Endodermal cell (in vitro differentiated cells): ENCODE measurements around the gene ATP5PD. TPM values are rescaled to one million over a fixed set of nuclear protein-coding genes. Genes with fewer than 3 reads are reported as not detected.

Experiments used
- DNase-seq: peaks from one replicate; pipeline ENCODE4 v3.0.0-alpha.2; 2017
- H3K27ac ChIP-seq: 2 replicates; pipeline ENCODE4 v1.5.1; 2013; ENCODE audit warnings: mild to moderate bottlenecking, low read depth, low read length, moderate library complexity
- H3K27me3 ChIP-seq: 2 replicates; pipeline ENCODE4 v1.6.1; 2013; ENCODE audit warnings: mild to moderate bottlenecking, low read length, moderate library complexity; ENCODE audit not compliant: insufficient read depth, control insufficient read depth, poor library complexity, severe bottlenecking
- H3K36me3 ChIP-seq: 2 replicates; pipeline ENCODE4 v1.7.0; 2013; ENCODE audit warnings: mild to moderate bottlenecking, low read length, moderate library complexity; ENCODE audit not compliant: control insufficient read depth, insufficient read depth
- H3K4me1 ChIP-seq: one replicate; pipeline ENCODE4 v1.7.0; 2013; ENCODE audit warnings: low read length; ENCODE audit not compliant: control insufficient read depth, insufficient read depth
- H3K4me3 ChIP-seq: 2 replicates; pipeline ENCODE4 v1.5.1; 2013; ENCODE audit warnings: mild to moderate bottlenecking, low read length, moderate library complexity
- H3K9ac ChIP-seq: 2 replicates; pipeline ENCODE4 v1.6.1; 2013; ENCODE audit warnings: mild to moderate bottlenecking, low read length, moderate library complexity; ENCODE audit not compliant: poor library complexity, severe bottlenecking; ENCODE audit errors: extremely low read depth
- H3K9me3 ChIP-seq: 2 replicates; pipeline ENCODE4 v1.6.1; 2013; ENCODE audit warnings: mild to moderate bottlenecking, low read length, moderate library complexity; ENCODE audit not compliant: control insufficient read depth
- H3K27ac Mint-ChIP-seq: 2 replicates; pipeline ENCODE4 v1.8.0; 2020; ENCODE audit warnings: mixed read lengths
- H3K27me3 Mint-ChIP-seq: 2 replicates; pipeline ENCODE4 v1.8.0; 2021; ENCODE audit warnings: mild to moderate bottlenecking, mixed read lengths; ENCODE audit not compliant: insufficient read depth
- H3K36me3 Mint-ChIP-seq: 2 replicates; pipeline ENCODE4 v1.8.0; 2020; ENCODE audit warnings: low read depth, mixed read lengths
- H3K4me1 Mint-ChIP-seq: 2 replicates; pipeline ENCODE4 v1.8.0; 2020; ENCODE audit warnings: mixed read lengths
- H3K4me3 Mint-ChIP-seq: 2 replicates; pipeline ENCODE4 v1.8.0; 2020; ENCODE audit warnings: mild to moderate bottlenecking, moderate library complexity, mixed read lengths
- H3K9me3 Mint-ChIP-seq: 2 replicates; pipeline ENCODE4 v1.8.0; 2020; ENCODE audit warnings: mild to moderate bottlenecking, mixed read lengths
- whole genome bisulfite sequencing, 2 experiments: methylation state at CpG; one replicate each; pipeline versions ENCODE4 v1.1.5 to v1.1.7; 2013; ENCODE audit warnings: missing lambda C conversion rate in 2 of 2, mixed read lengths in 1 of 2; ENCODE audit not compliant: insufficient coverage in 1 of 2, insufficient read length in 1 of 2; 5-methylcytosine and 5-hydroxymethylcytosine counted together
- total RNA-seq, 2 donors: library from RNA; stranded (reverse); fragmentation: NEBNext Ultra II Directional in 1 of 2; extraction: Animal tissue kit (Norgen Biotek cat#: 25700) in 1 of 2; gene quantifications; 2 replicates in 1 of 2; 3 replicates in 1 of 2; pipeline ENCODE4 v1.2.1, GENCODE V29; 2021
- TF ChIP-seq, protein P1 (sequence below): fragments of 200-600 bp; sonication (generic); conservative IDR thresholded peaks from 2 replicates; pipeline ENCODE4 v1.5.0; 2021; ENCODE audit warnings: antibody characterized with exemption, mild to moderate bottlenecking

The ATP5PD gene
- total RNA-seq, 2 donors from 2014 or later: 244 to 295 TPM

DNA sequence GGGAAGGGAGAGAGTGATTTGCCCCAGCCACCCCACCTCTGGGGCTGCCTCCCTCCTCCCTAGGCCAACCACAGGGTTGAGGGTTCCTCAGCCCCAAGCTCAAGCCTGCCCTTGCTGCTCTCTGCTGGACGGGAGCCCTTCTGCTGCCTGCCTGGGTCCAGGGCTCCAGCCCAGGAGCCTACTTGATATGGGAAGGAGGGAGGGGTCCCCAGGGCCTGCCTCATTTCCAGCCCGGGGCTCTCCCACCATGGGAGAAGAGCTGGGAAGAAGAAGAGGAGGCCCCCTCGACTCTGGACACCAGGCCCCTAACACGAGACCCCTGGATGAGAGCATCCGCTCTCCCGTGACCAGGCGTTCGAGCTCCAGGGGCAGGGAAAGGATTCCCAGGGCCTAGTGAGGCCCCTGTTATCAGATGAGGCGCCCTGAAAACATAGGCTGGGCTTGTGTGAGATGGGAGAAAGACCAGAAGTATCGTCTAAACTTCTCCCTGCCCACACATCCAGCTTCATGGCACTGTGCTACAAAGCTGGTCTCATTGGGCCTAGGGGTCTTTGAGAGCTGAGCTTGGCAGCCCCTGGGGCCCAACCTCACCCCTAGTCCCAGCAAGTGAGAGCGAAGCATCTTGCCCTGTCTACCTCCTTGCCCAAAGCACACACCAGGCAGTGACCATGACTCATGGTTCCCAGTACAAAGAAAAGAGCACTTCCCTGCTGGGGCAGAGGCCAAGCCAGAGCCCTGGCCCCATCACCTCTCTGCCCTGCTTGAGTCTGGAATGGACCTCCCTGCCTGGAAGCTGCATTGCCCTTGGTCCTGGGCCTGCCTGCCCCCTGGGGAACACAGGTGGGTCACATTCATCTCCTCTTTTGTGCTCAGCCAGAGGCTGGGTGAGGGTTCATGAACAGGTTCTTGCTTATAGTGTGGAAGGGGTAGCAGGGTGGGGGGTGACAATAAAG lies 42.0 kb upstream of the ATP5PD start:
- Mint-ChIP-seq H3K4me1 (peaks cover 50% of the 10 kb centered on the region), H3K9me3 (no peaks in the 10 kb centered on the region), H3K4me3 (peak overlapping the region; percentile 82), H3K27ac (peak overlapping the region; percentile 92), H3K27me3 (no peaks in the 10 kb centered on the region), H3K36me3 (peaks cover 8% of the 10 kb centered on the region)
- peaks cover 6% of the 10 kb centered on the region for H3K4me1 ChIP-seq
- H3K27ac ChIP-seq: no peak overlapping the region
- WGBS, 2 experiments: 75 to 82% methylated on average over 6 to 11 of the region's 11 CpGs
- H3K4me3 ChIP-seq: peak overlapping the region; percentile 89
- TF ChIP-seq, protein P1, sequence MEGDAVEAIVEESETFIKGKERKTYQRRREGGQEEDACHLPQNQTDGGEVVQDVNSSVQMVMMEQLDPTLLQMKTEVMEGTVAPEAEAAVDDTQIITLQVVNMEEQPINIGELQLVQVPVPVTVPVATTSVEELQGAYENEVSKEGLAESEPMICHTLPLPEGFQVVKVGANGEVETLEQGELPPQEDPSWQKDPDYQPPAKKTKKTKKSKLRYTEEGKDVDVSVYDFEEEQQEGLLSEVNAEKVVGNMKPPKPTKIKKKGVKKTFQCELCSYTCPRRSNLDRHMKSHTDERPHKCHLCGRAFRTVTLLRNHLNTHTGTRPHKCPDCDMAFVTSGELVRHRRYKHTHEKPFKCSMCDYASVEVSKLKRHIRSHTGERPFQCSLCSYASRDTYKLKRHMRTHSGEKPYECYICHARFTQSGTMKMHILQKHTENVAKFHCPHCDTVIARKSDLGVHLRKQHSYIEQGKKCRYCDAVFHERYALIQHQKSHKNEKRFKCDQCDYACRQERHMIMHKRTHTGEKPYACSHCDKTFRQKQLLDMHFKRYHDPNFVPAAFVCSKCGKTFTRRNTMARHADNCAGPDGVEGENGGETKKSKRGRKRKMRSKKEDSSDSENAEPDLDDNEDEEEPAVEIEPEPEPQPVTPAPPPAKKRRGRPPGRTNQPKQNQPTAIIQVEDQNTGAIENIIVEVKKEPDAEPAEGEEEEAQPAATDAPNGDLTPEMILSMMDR: no peak
- no peaks in the 10 kb centered on the region for H3K9me3 ChIP-seq
- no peaks in the 10 kb centered on the region for H3K27me3 ChIP-seq
- DNase-seq: peak; percentile 92
- peaks cover 2% of the 10 kb centered on the region for H3K36me3 ChIP-seq
- H3K9ac ChIP-seq: peak overlapping the region; percentile 90

DNA sequence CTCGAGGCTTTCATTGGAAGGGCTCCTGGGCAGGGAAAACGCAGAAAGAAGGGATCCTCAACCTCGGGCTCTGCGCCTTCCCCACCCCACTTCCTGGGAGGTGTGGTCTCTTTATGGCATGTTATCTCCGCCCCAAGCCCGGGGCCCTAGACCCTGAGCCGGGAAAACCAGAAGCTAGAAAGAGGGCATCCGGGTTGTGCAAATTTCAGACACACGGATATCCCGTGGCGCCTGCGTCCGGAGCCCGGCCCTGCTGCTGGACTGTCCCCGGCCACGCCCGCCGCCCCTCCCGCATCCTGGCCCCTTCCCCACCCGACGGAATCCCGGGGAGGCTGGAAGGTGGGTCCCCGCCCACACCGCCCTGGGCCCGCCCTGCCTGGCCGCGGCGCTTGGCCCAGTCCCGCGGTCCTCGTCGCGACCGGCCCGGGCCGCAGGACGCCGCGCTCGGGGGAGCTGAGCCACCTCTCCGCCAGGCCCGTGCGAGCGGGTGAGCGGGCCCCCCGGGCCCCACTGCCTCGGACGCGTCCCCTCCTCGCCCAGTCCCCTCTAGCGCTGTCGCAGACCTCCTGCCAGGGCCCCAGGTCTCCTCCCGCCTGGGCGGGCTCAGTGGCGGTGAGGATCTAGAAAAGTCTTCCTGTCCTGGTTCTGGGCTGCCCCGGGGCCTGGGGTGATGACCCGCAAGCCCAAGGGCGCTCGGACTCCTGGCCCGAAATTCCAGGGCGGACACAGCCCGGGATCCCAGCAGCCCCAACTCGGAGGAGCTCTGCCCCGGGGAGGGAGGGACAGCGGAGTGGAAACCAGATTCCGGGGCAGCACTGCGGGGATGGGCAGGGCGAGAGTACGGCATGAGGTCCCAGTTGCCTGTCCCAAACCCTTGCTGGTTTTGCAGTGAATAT lies 41.0 kb upstream of the ATP5PD start, which contains the start of gene SLC16A5:
TSS of gene SLC16A5 (plus strand) at position 397 of the 896 bp plus-strand sequence. CDS start 5,683 bp downstream, outside the sequence.
- no peaks in the 10 kb centered on the region for H3K36me3 ChIP-seq
- no peaks in the 10 kb centered on the region for H3K27me3 ChIP-seq
- peaks cover 50% of the 10 kb centered on the region for H3K4me1 Mint-ChIP-seq
- H3K4me3 Mint-ChIP-seq: peak within 1 kb of the TSS; percentile 82
- DNase-seq: peak; percentile 100
- no peaks in the 10 kb centered on the region for H3K27me3 Mint-ChIP-seq
- no peaks in the 10 kb centered on the region for H3K9me3 Mint-ChIP-seq
- H3K27ac ChIP-seq: no peak within 1 kb of the TSS
- 3 to 4% methylated on average over 41 to 69 of the region's 69 CpGs for WGBS, 2 experiments
- H3K9ac ChIP-seq: peak within 1 kb of the TSS; percentile 90
- TF ChIP-seq, protein P1: no peak
- peak within 1 kb of the TSS; percentile 92 for H3K27ac Mint-ChIP-seq
- H3K4me3 ChIP-seq: peak within 1 kb of the TSS; percentile 89
- H3K36me3 Mint-ChIP-seq: peaks cover 3% of the 10 kb centered on the region
- peaks cover 6% of the 10 kb centered on the region for H3K4me1 ChIP-seq
- H3K9me3 ChIP-seq: no peaks in the 10 kb centered on the region

DNA sequence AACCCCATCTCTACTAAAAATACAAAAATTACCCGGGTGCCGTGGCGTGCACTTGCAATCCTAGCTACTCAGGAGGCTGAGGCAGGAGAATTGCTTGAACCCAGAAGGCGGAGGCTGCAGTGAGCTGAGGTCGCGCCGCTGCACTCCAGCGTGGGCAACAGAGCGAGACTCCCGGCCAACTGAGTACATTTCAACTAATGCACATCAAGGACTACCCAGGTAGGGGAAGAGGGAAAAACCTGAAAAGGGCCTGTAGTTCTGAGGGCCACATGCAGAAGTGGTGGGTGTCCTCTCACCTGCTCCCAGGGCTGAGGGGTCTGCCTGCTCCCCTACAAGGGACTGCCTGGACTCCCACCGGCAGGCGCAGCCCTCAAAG lies 40.4 kb upstream of the ATP5PD start:
- H3K27ac ChIP-seq: no peak overlapping the region
- peak overlapping the region; percentile 89 for H3K4me3 ChIP-seq
- peak overlapping the region; percentile 90 for H3K9ac ChIP-seq
- Mint-ChIP-seq H3K4me3 (peak overlapping the region; percentile 82), H3K4me1 (peaks cover 50% of the 10 kb centered on the region), H3K27ac (peak overlapping the region; percentile 79), H3K36me3 (peaks cover 1% of the 10 kb centered on the region), H3K27me3 (no peaks in the 10 kb centered on the region), H3K9me3 (no peaks in the 10 kb centered on the region)
- H3K4me1 ChIP-seq: peaks cover 6% of the 10 kb centered on the region
- no peaks in the 10 kb centered on the region for H3K27me3 ChIP-seq
- WGBS, 2 experiments: 62 to 64% methylated on average over 7 to 12 of the region's 12 CpGs
- TF ChIP-seq, protein P1: no peak
- no peak for DNase-seq
- H3K36me3 ChIP-seq: no peaks in the 10 kb centered on the region
- no peaks in the 10 kb centered on the region for H3K9me3 ChIP-seq
